ENCODE results near the gene KIAA0232.

The KIAA0232 gene

DNA sequence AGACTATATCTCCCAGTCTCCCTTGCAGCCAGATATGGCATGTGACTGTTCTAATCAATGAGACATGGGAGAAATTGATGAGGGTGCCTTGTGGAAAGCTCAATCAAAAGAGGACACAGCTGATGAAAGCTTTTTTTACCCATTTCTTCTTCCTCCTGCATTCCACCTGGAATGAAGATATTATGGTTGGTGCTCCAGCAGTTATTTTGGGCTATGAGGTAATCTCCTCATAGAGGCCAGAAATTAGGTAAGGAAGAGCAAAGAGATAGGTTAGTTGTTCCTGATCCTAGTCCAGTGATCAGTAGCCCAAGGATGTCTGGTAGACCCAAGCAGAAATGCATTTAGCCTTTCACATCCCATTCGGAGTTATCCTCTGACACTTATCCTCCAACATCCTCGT, 16.8 kb upstream of the KIAA0232 start:
- TF ChIP-seq, protein P1, sequence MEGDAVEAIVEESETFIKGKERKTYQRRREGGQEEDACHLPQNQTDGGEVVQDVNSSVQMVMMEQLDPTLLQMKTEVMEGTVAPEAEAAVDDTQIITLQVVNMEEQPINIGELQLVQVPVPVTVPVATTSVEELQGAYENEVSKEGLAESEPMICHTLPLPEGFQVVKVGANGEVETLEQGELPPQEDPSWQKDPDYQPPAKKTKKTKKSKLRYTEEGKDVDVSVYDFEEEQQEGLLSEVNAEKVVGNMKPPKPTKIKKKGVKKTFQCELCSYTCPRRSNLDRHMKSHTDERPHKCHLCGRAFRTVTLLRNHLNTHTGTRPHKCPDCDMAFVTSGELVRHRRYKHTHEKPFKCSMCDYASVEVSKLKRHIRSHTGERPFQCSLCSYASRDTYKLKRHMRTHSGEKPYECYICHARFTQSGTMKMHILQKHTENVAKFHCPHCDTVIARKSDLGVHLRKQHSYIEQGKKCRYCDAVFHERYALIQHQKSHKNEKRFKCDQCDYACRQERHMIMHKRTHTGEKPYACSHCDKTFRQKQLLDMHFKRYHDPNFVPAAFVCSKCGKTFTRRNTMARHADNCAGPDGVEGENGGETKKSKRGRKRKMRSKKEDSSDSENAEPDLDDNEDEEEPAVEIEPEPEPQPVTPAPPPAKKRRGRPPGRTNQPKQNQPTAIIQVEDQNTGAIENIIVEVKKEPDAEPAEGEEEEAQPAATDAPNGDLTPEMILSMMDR (IDR thresholded peaks at IDR 0.05; ENCODE audit: insufficient read depth, low read depth, low read length, missing control alignments): no peak
- H3K4me3 ChIP-seq (ENCODE audit: low read depth, low read length): no peak overlapping the region
- DNase-seq (ENCODE audit: low read depth): no peak

DNA sequence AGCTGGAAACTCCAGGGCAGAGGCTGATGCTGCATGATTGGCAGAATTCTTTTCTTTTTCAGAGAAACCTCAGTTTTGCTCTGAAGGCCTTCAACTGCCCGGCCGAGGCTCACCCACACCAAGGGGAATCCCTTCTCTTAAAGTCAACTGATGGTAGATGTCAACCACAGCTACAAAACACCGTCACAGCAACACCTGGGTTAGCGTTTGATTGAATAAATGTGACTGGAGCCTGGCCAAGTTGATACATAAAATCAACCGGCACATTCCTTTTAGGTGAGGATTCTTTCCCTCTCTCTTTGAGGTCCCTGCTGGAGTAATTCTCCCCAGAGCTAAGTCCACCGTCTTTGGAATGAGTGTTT, 15.2 kb upstream of the KIAA0232 start:
- DNase-seq (ENCODE audit: low read depth): no peak
- TF ChIP-seq, protein P1 (IDR thresholded peaks at IDR 0.05; ENCODE audit: insufficient read depth, low read depth, low read length, missing control alignments): no peak
- no peak overlapping the region for H3K4me3 ChIP-seq (ENCODE audit: low read depth, low read length)

DNA sequence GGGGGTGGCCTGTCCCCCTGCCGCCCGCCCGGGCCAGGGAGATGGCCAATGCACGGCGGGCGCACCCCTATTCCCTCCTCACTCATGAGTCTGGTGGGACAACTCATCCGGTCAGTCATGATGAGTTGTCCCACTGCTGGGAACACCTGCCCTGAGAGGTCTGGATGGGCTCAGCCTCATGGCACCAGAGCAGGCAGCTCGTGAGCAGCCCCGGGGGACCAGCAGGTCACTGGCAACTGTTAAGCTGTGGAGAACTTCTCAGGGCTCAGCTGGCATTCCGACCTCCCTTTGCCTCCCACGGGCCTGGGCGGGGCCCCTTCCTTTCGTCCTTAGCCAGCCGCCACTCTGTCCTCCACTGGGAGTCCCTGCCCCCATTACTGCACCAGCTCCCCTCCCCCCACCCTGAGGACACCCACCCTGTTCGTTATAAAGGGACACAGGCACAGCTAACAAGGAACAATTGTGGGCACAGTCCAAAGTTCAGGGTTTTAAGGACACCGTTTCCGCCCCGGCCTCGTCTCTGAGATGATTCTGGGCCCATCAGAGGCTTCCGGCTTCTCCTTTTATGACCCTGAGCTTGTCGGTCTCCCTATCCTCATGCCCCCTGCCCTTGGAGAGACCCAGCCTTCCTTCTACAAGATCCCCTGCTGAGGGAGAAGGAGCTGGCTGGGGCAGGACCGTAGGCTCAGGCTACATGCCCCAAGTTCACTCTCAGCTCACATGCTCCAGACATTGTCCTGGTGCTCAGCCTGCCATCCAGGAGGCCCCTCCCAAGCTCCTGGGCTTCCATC, 14.6 kb upstream of the KIAA0232 start:
- H3K4me3 ChIP-seq (ENCODE audit: low read depth, low read length): no peak overlapping the region
- DNase-seq (ENCODE audit: low read depth): no peak
- TF ChIP-seq, protein P1 (IDR thresholded peaks at IDR 0.05; ENCODE audit: insufficient read depth, low read depth, low read length, missing control alignments): no peak

DNA sequence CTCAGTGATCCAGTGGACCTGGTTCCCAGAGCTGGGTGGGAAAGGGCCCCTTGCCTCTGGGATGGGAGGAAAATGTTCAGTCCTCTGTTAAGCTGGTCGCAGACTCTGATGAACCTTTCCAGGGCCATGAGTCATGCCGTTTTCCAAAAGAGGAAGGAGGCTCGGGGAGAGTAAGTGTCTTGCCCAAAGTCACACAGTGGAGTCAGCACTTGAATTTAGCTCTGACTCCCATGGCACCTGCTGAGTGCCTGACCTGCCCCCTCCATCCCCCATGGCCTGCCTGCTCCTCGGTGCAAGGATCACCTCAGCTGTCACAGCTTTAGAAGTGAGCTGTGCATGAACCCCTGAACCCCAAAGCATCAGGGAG, 14.0 kb upstream of the KIAA0232 start:
- TF ChIP-seq, protein P1 (IDR thresholded peaks at IDR 0.05; ENCODE audit: insufficient read depth, low read depth, low read length, missing control alignments): no peak
- DNase-seq (ENCODE audit: low read depth): no peak
- H3K4me3 ChIP-seq (ENCODE audit: low read depth, low read length): no peak overlapping the region

DNA sequence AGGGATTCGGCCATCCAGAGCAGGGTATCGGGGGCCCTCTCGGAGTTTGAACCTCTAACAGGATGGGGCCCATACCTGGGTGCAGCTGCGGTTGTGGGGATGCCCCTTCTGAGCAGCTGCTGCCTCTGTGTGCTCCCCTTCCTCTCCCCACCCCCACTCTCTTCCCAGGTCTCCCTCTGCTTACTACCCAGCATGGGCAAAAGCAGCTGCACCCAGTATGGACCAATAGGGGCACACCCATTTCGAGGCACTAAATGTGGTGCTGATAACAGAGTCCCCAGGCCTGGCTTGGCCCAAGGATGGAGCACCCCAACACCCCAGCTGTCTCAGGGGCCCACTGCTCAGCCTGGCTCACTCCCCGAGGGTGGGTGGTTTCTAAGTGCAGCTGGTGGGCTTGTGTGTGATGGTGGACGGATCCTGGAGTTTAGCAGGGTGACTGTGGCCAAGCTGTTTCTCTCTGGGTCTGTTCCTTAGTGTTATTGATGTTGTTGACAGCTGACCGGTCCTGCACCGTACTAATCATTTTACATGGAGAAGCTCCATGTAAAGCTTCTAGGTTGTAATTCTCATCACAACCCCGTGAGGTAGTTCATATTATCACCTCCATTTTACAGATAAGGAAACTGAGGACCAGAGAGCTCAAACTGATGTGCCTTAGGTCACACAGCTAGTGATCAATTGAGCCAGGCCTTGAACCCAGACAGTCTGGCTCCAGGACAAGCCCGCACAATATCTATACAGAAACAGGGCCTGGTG, 13.1 kb upstream of the KIAA0232 start:
- TF ChIP-seq, protein P1 (IDR thresholded peaks at IDR 0.05; ENCODE audit: insufficient read depth, low read depth, low read length, missing control alignments): no peak
- no peak overlapping the region for H3K4me3 ChIP-seq (ENCODE audit: low read depth, low read length)
- DNase-seq (ENCODE audit: low read depth): no peak

DNA sequence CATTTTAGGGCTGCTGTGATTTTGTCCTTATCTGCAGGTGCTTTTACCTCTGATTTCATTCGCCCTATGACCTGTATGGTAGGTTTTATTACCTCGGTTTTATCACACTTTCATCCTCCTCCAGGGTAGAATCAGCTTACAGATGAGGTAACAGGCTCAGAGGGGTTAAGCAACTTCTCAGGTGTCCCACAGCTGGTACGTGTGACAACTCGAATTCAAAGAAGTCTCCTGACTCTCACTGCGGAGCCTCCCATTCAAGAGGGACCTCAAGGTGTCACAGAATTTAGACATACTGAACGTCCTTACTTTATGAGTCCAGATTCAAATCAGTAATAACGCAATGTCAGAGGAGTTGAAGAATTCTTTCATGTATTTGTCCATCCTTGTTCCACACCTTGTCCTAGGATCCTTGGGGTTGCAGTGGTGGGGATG, 12.5 kb upstream of the KIAA0232 start:
- DNase-seq (ENCODE audit: low read depth): no peak
- TF ChIP-seq, protein P1 (IDR thresholded peaks at IDR 0.05; ENCODE audit: insufficient read depth, low read depth, low read length, missing control alignments): no peak
- H3K4me3 ChIP-seq (ENCODE audit: low read depth, low read length): no peak overlapping the region
